K562 (cell line): ENCODE results near the gene AGO1. TPM values are rescaled to one million over a fixed set of nuclear protein-coding genes. Genes with fewer than 3 reads are reported as not detected.

ENCODE experiments used
- ATF7 ChIP-seq: fragments of 450-650 bp; IDR thresholded peaks from 2 replicates; pipeline ENCODE4 v1.7.1; 2014; ENCODE audit warnings: mild to moderate bottlenecking, moderate library complexity
- BCL6 ChIP-seq: fragments of 250-450 bp; sonication (Bioruptor Pico); IDR thresholded peaks from 2 replicates; pipeline ENCODE4 v1.4.0; 2020
- CBX1 ChIP-seq: sonication (generic); IDR thresholded peaks from 2 replicates; pipeline ENCODE4 v1.6.1; 2016; ENCODE audit warnings: antibody characterized with exemption, low read depth, mild to moderate bottlenecking
- CBX2 ChIP-seq: fragments of 200-600 bp; sonication (generic); IDR thresholded peaks from one replicate; pipeline ENCODE4 v1.6.1; 2012; ENCODE audit warnings: mild to moderate bottlenecking, low read length, inconsistent platforms; ENCODE audit not compliant: insufficient read depth, poor library complexity, severe bottlenecking
- CCNT2 ChIP-seq: IDR thresholded peaks from 2 replicates; pipeline ENCODE4 v1.6.1; 2011; ENCODE audit warnings: borderline replicate concordance, low read depth, mild to moderate bottlenecking, moderate library complexity, mixed read lengths, low read length; ENCODE audit not compliant: insufficient read length; ENCODE audit errors: extremely low read depth
- CEBPG ChIP-seq, 3 experiments: fragments of 200-800 bp in 1 of 3; sonication (Bioruptor generic) in 1 of 3; sonication (generic) in 1 of 3; formaldehyde crosslinking in 1 of 3; IDR thresholded peaks in 2 of 3; conservative IDR thresholded peaks in 1 of 3; 2 replicates each; pipeline versions ENCODE4 v1.6.1 to v1.8.0; 2016 to 2022; ENCODE audit warnings: missing compliant biosample characterization in 2 of 3, missing genetic modification characterization in 2 of 3, mild to moderate bottlenecking in 1 of 3, missing genetic modification reagents in 1 of 3
- CHD1 ChIP-seq: fragments of 200-600 bp; sonication (generic); IDR thresholded peaks from one replicate; pipeline ENCODE4 v1.6.1; 2012; ENCODE audit warnings: mild to moderate bottlenecking, moderate library complexity, low read length, inconsistent platforms
- ESRRB ChIP-seq: fragments of 250-450 bp; sonication (Bioruptor Pico); IDR thresholded peaks from 2 replicates; pipeline ENCODE4 v1.5.0; 2020; ENCODE audit warnings: mild to moderate bottlenecking, moderate library complexity, borderline replicate concordance
- HDAC3 ChIP-seq: fragments of 450-650 bp; IDR thresholded peaks from 2 replicates; pipeline ENCODE4 v1.6.1; 2018; ENCODE audit warnings: borderline replicate concordance, mild to moderate bottlenecking, moderate library complexity; ENCODE audit not compliant: partially characterized antibody
- HMG20A ChIP-seq: fragments of 450-650 bp; formaldehyde crosslinking; conservative IDR thresholded peaks from 2 replicates; pipeline ENCODE4 v1.4.0; 2020; ENCODE audit warnings: mild to moderate bottlenecking, mixed read lengths
- MYNN ChIP-seq, 2 experiments: sonication (generic); formaldehyde crosslinking in 1 of 2; IDR thresholded peaks; 2 replicates each; pipeline versions ENCODE4 v1.5.0 to v1.6.1; 2016 to 2020; ENCODE audit warnings: antibody characterized with exemption in 1 of 2, missing genetic modification reagents in 1 of 2
- NFIC ChIP-seq: fragments of 450-650 bp; IDR thresholded peaks from 2 replicates; pipeline ENCODE4 v1.6.1; 2017; ENCODE audit warnings: mild to moderate bottlenecking, inconsistent platforms
- NR1H2 ChIP-seq: sonication (generic); formaldehyde crosslinking; IDR thresholded peaks from 2 replicates; pipeline ENCODE4 v1.4.0; 2020; ENCODE audit warnings: mild to moderate bottlenecking, missing genetic modification reagents
- NUFIP1 ChIP-seq: fragments of 450-650 bp; IDR thresholded peaks from 2 replicates; pipeline ENCODE4 v1.6.1; 2018; ENCODE audit not compliant: partially characterized antibody
- SMARCE1 ChIP-seq: fragments of 450-650 bp; IDR thresholded peaks from 2 replicates; pipeline ENCODE4 v1.7.1; 2016; ENCODE audit warnings: mild to moderate bottlenecking
- SNAPC5 ChIP-seq: fragments of 250-450 bp; sonication (Bioruptor Pico); IDR thresholded peaks from 2 replicates; pipeline ENCODE4 v1.8.0; 2021; ENCODE audit warnings: moderate library complexity, mild to moderate bottlenecking, inconsistent platforms
- SP1 ChIP-seq: sonication (generic); formaldehyde crosslinking; IDR thresholded peaks from 2 replicates; pipeline ENCODE4 v1.8.1; 2022; ENCODE audit warnings: mild to moderate bottlenecking, missing genetic modification reagents
- TAF7 ChIP-seq: fragments of 450-650 bp; IDR thresholded peaks from 2 replicates; pipeline ENCODE4 v1.6.1; 2016; ENCODE audit warnings: missing genetic modification characterization, missing compliant biosample characterization
- XRCC5 ChIP-seq: fragments of 200-400 bp; formaldehyde crosslinking; IDR thresholded peaks from 2 replicates; pipeline ENCODE4 v1.6.1; 2017; ENCODE audit warnings: low read depth, mild to moderate bottlenecking, low read length
- ZNF133 ChIP-seq: fragments of 250-450 bp; sonication (Bioruptor Pico); IDR thresholded peaks from 2 replicates; pipeline ENCODE4 v1.4.0; 2020; ENCODE audit warnings: mild to moderate bottlenecking
- ZNF140 ChIP-seq: fragments of 250-450 bp; sonication (Bioruptor Pico); IDR thresholded peaks from 2 replicates; pipeline ENCODE4 v1.8.0; 2021; ENCODE audit warnings: moderate library complexity, mild to moderate bottlenecking, inconsistent platforms
- ZNF232 ChIP-seq: sonication (generic); formaldehyde crosslinking; IDR thresholded peaks from 2 replicates; pipeline ENCODE4 v1.8.0; 2022; ENCODE audit warnings: mild to moderate bottlenecking, missing genetic modification reagents
- ZNF561 ChIP-seq: fragments of 450-650 bp; formaldehyde crosslinking; conservative IDR thresholded peaks from 2 replicates; pipeline ENCODE4 v1.4.0; 2020; ENCODE audit warnings: mild to moderate bottlenecking, moderate library complexity
- ZNF583 ChIP-seq: fragments of 250-450 bp; sonication (Bioruptor Pico); IDR thresholded peaks from 2 replicates; pipeline ENCODE4 v1.4.0; 2020
- polyA plus RNA-seq, 8 experiments: library from polyadenylated mRNA; depleted of rRNA in 4 of 8; stranded (reverse) in 5 of 8; unstranded in 3 of 8; fragments of >200 nt; fragmentation: Nextera tagmentation in 2 of 8; fragmentation: Illumina TruSeq in 1 of 8; extraction: Ambion mirVana in 2 of 8; extraction: Trizol in 1 of 8; gene quantifications; 2 replicates each; pipeline versions ENCODE4 v1.2.1 to v1.2.3, GENCODE V29; 2011 to 2014; ENCODE audit warnings: inconsistent platforms in 1 of 8, missing spikeins in 1 of 8
- total RNA-seq, 7 experiments: library from RNA; depleted of rRNA in 6 of 7; stranded (reverse); fragments of >200 nt in 6 of 7; fragmentation: Illumina TruSeq in 2 of 7; extraction: Trizol in 2 of 7; gene quantifications; 2 replicates each; pipeline versions ENCODE4 v1.2.1 to v1.2.3, GENCODE V29; 2011 to 2021; ENCODE audit warnings: low replicate concordance in 1 of 7

Gene AGO1
- total and polyA plus RNA-seq, 9 of the 15 experiments (the other 6 are each of a cell fraction or from before 2014, with no cell fraction given), result 7.3 to 64.2 (median 26.0) TPM

GRCh38 chr1:35882945-35883634 is at the start of gene AGO1 (continued):
- peak; percentile 86 for TF ChIP-seq SP1 (CRISPR knock-in tag)
- TF ChIP-seq CEBPG (CRISPR knock-in tag; IDR thresholded peaks at IDR 0.05), result no peak
- no peak for TF ChIP-seq CEBPG (tag; conservative IDR thresholded peaks at IDR 0.05 in 1 of 2, IDR thresholded peaks at IDR 0.05 in 1 of 2)
- TF ChIP-seq SNAPC5 (CRISPR knock-in tag), result no peak
- no peak for TF ChIP-seq HDAC3
- no peak for TF ChIP-seq ESRRB
- no peak for TF ChIP-seq ZNF583 (CRISPR knock-in tag)
- TF ChIP-seq NFIC, result peak; percentile 46
- TF ChIP-seq TAF7 (tag), result no peak
- no peak for TF ChIP-seq ZNF133 (CRISPR knock-in tag)
- TF ChIP-seq ZNF561, result no peak
- no peak for TF ChIP-seq HMG20A
- TF ChIP-seq ZNF140 (CRISPR knock-in tag), result no peak
- peak; percentile 65; the same call in 1 of the 2 replicates for TF ChIP-seq CBX1
- TF ChIP-seq ZNF232 (CRISPR knock-in tag), result no peak
- TF ChIP-seq CHD1, result peak; percentile 76
- no peak for TF ChIP-seq BCL6 (CRISPR knock-in tag)
- TF ChIP-seq CCNT2, result peak; percentile 75
- peak; percentile 60; the same call in 1 of the 2 replicates for TF ChIP-seq ATF7
- no peak for TF ChIP-seq CBX2
- TF ChIP-seq MYNN (IDR thresholded peaks at IDR 0.05), result 0 out of 2 replicates have a peak, but pooled peaks have one; percentile 47
- TF ChIP-seq MYNN (CRISPR knock-in tag; IDR thresholded peaks at IDR 0.05), result no peak
- peak; percentile 89; the same call in 1 of the 2 replicates for TF ChIP-seq NR1H2 (CRISPR knock-in tag)
- no peak for TF ChIP-seq SMARCE1
- TF ChIP-seq XRCC5, result peak; percentile 92; the same call in 1 of the 2 replicates
- no peak for TF ChIP-seq NUFIP1
